MM.1S (cell line): ENCODE results near the gene GTF2F2.

ENCODE experiments used
- DNase-seq: peaks from one replicate; pipeline ENCODE4 v3.0.0-alpha.2; 2015
- H2AFZ ChIP-seq: fragments of 300-600 bp; sonication (generic); 2 replicates; pipeline ENCODE4 v1.6.0; 2016; ENCODE audit warnings: antibody characterized with exemption, low read length
- H3F3A ChIP-seq: fragments of 300-600 bp; sonication (generic); 2 replicates; pipeline ENCODE4 v1.6.1; 2016; ENCODE audit warnings: mild to moderate bottlenecking, antibody characterized with exemption, low read length, moderate library complexity, mixed read lengths; ENCODE audit not compliant: insufficient read depth
- H3K27ac ChIP-seq: fragments of 300-600 bp; sonication (generic); 2 replicates; pipeline ENCODE4 v1.5.1; 2016; ENCODE audit warnings: mild to moderate bottlenecking, low read length
- H3K27me3 ChIP-seq: fragments of 300-600 bp; sonication (generic); replicated peaks from 2 replicates; pipeline ENCODE4 v1.6.0; 2016; ENCODE audit warnings: low read length; ENCODE audit not compliant: insufficient read depth
- H3K36me3 ChIP-seq: fragments of 300-600 bp; sonication (generic); replicated peaks from 2 replicates; pipeline ENCODE4 v1.6.1; 2016; ENCODE audit warnings: mild to moderate bottlenecking, low read length, mixed read lengths; ENCODE audit not compliant: insufficient read depth
- H3K4me1 ChIP-seq: fragments of 300-600 bp; sonication (generic); 2 replicates; pipeline ENCODE4 v1.6.1; 2016; ENCODE audit warnings: low read length, mixed read lengths
- H3K4me2 ChIP-seq: fragments of 300-600 bp; sonication (generic); 2 replicates; pipeline ENCODE4 v1.6.0; 2016; ENCODE audit warnings: low read depth, low read length
- H3K4me3 ChIP-seq: fragments of 300-600 bp; sonication (generic); 2 replicates; pipeline ENCODE4 v1.5.1; 2016; ENCODE audit warnings: low read length, mixed read lengths
- H3K79me2 ChIP-seq: fragments of 300-600 bp; sonication (generic); 2 replicates; pipeline ENCODE4 v1.6.1; 2016; ENCODE audit warnings: mixed run types, low read length, mixed read lengths
- H3K9ac ChIP-seq: fragments of 300-600 bp; sonication (generic); 2 replicates; pipeline ENCODE4 v1.6.1; 2016; ENCODE audit warnings: low read length, mixed read lengths
- H3K9me2 ChIP-seq: fragments of 300-600 bp; sonication (generic); replicated peaks from 2 replicates; pipeline ENCODE4 v1.6.1; 2016; ENCODE audit warnings: mild to moderate bottlenecking, low read length, mixed read lengths; ENCODE audit not compliant: insufficient read depth
- H3K9me3 ChIP-seq: fragments of 300-600 bp; sonication (generic); replicated peaks from 2 replicates; pipeline ENCODE4 v1.6.1; 2016; ENCODE audit warnings: mild to moderate bottlenecking, low read length, mixed read lengths; ENCODE audit not compliant: insufficient read depth
- H4K20me1 ChIP-seq: fragments of 300-600 bp; sonication (generic); 2 replicates; pipeline ENCODE4 v1.6.1; 2016; ENCODE audit warnings: mild to moderate bottlenecking, low read length, moderate library complexity, mixed read lengths; ENCODE audit not compliant: insufficient read depth
- EZH2 ChIP-seq: fragments of 300-600 bp; sonication (generic); optimal IDR thresholded peaks from 2 replicates; pipeline ENCODE3; 2017; ENCODE audit warnings: low read depth, mild to moderate bottlenecking, antibody characterized with exemption, low read length, mixed read lengths
- EZH2phosphoT487 ChIP-seq: fragments of 300-600 bp; sonication (generic); IDR thresholded peaks from 2 replicates; pipeline ENCODE4 v1.6.1; 2018; ENCODE audit warnings: antibody characterized with exemption, low read length
- TF ChIP-seq, protein P1 (sequence below): fragments of 300-600 bp; sonication (generic); IDR thresholded peaks from 2 replicates; pipeline ENCODE4 v1.5.1; 2016; ENCODE audit warnings: antibody characterized with exemption, low read length, mixed read lengths

The GTF2F2 gene

DNA sequence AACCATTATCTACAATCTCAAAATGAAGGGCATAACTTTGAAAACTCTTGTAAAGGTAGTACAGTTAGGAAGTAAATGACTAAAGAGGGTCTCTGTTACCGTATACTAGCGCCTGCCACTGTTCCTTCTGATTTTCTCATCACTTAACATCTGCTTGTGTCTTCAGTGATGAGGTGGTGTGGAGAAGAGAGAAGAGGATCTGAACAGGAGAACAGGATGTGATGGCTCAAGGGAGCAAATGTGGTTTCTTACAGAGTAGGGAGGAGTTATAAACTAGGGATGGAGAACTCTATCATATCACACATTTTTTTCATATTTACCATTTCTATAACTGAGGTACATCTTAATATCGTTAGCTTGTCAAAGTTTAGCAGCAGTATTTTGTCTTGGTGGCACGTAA lies 79.4 kb downstream of the GTF2F2 start:
- Histone ChIP-seq H3K4me2 (no peak overlapping the region), H3K27me3 (no peaks in the 10 kb centered on the region), H3K27ac (no peak overlapping the region), H3K9me3 (no peaks in the 10 kb centered on the region), H3K4me1 (peaks cover 27% of the 10 kb centered on the region), H4K20me1 (no peaks in the 10 kb centered on the region), H2AFZ (no peak overlapping the region), H3K9me2 (no peaks in the 10 kb centered on the region), H3K4me3 (no peak overlapping the region), H3F3A (peaks cover 16% of the 10 kb centered on the region), H3K9ac (no peak overlapping the region), H3K79me2 (peaks cover 5% of the 10 kb centered on the region; the same call in 1 of the 2 replicates), H3K36me3 (no peaks in the 10 kb centered on the region)
- TF ChIP-seq EZH2phosphoT487, result no peak
- DNase-seq, result no peak

GRCh38 chr13:45200701-45201232 lies 80.5 kb downstream of the GTF2F2 start, which contains the start of gene KCTD4:
KCTD4 (minus strand) TSS chr13:45201045; CDS start chr13:45194567, 6,478 bp downstream.
- H3K4me3 ChIP-seq, result no peak within 1 kb of the TSS
- no peaks in the 10 kb centered on the region for H3K9me2 ChIP-seq
- peaks cover 5% of the 10 kb centered on the region; the same call in 1 of the 2 replicates for H3K79me2 ChIP-seq
- H3K4me2 ChIP-seq, result no peak within 1 kb of the TSS
- DNase-seq, result no peak
- H3F3A ChIP-seq, result peaks cover 16% of the 10 kb centered on the region
- H3K27me3 ChIP-seq, result no peaks in the 10 kb centered on the region
- no peaks in the 10 kb centered on the region for H4K20me1 ChIP-seq
- no peak within 1 kb of the TSS for H2AFZ ChIP-seq
- H3K9ac ChIP-seq, result no peak within 1 kb of the TSS
- TF ChIP-seq EZH2phosphoT487, result no peak
- TF ChIP-seq, protein P1, sequence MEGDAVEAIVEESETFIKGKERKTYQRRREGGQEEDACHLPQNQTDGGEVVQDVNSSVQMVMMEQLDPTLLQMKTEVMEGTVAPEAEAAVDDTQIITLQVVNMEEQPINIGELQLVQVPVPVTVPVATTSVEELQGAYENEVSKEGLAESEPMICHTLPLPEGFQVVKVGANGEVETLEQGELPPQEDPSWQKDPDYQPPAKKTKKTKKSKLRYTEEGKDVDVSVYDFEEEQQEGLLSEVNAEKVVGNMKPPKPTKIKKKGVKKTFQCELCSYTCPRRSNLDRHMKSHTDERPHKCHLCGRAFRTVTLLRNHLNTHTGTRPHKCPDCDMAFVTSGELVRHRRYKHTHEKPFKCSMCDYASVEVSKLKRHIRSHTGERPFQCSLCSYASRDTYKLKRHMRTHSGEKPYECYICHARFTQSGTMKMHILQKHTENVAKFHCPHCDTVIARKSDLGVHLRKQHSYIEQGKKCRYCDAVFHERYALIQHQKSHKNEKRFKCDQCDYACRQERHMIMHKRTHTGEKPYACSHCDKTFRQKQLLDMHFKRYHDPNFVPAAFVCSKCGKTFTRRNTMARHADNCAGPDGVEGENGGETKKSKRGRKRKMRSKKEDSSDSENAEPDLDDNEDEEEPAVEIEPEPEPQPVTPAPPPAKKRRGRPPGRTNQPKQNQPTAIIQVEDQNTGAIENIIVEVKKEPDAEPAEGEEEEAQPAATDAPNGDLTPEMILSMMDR, result no peak
- TF ChIP-seq EZH2, result no peak
- no peaks in the 10 kb centered on the region for H3K36me3 ChIP-seq
- peaks cover 27% of the 10 kb centered on the region for H3K4me1 ChIP-seq
- no peak within 1 kb of the TSS for H3K27ac ChIP-seq
- H3K9me3 ChIP-seq, result no peaks in the 10 kb centered on the region

- H3K9ac ChIP-seq, result no peak overlapping the region
- no peaks in the 10 kb centered on the region for H3K27me3 ChIP-seq
- H3K9me3 ChIP-seq, result no peaks in the 10 kb centered on the region
- H3K4me1 ChIP-seq, result peaks cover 13% of the 10 kb centered on the region
- no peak overlapping the region for H3K27ac ChIP-seq
- H4K20me1 ChIP-seq, result no peaks in the 10 kb centered on the region
- DNase-seq, result no peak
- no peaks in the 10 kb centered on the region; the same call in 1 of the 2 replicates for H3K79me2 ChIP-seq
- no peak overlapping the region for H3K4me2 ChIP-seq
- no peaks in the 10 kb centered on the region for H3K9me2 ChIP-seq
- peaks cover 10% of the 10 kb centered on the region for H3F3A ChIP-seq
- no peak overlapping the region for H2AFZ ChIP-seq
- no peak overlapping the region for H3K4me3 ChIP-seq
- TF ChIP-seq EZH2phosphoT487 (no peak), EZH2 (no peak)
- TF ChIP-seq, protein P1, result no peak
- no peaks in the 10 kb centered on the region for H3K36me3 ChIP-seq
Measured at GRCh38 chr13:45205124-45205523, 84.8 kb downstream of the GTF2F2 start.

GRCh38 chr13:45206340-45206739 lies 86.0 kb downstream of the GTF2F2 start:
- Histone ChIP-seq H3K79me2 (no peaks in the 10 kb centered on the region; the same call in 1 of the 2 replicates), H3K4me3 (no peak overlapping the region), H3K9me2 (no peaks in the 10 kb centered on the region), H3K4me1 (peaks cover 13% of the 10 kb centered on the region), H3K9me3 (no peaks in the 10 kb centered on the region), H4K20me1 (no peaks in the 10 kb centered on the region), H3K4me2 (no peak overlapping the region), H3K36me3 (no peaks in the 10 kb centered on the region), H3K27me3 (no peaks in the 10 kb centered on the region), H3K27ac (no peak overlapping the region), H2AFZ (no peak overlapping the region), H3F3A (peaks cover 10% of the 10 kb centered on the region), H3K9ac (no peak overlapping the region)
- TF ChIP-seq, protein P1, result no peak
- TF ChIP-seq EZH2phosphoT487, result no peak
- TF ChIP-seq EZH2, result no peak
- no peak for DNase-seq
